ENCODE data around the gene SOSTDC1. TPM values are rescaled to one million over a fixed set of nuclear protein-coding genes. Genes with fewer than 3 reads are reported as not detected.

Gene SOSTDC1
- total RNA-seq, 1 donor from 2014 or later = not detected

- intact Hi-C loops (cut with micrococcal nuclease) = loop anchor here (5.0 kb wide), 1 partner anchor 1520 kb away; the partner anchor contains the start of gene SNX13
- Mint-ChIP-seq H3K9me3 (peaks cover 10% of the 10 kb centered on the region), H3K4me1 (ENCODE audit: low read depth) (peaks cover 17% of the 10 kb centered on the region), H3K27ac (no peak overlapping the region), H3K36me3 (ENCODE audit: low read depth) (peaks cover 3% of the 10 kb centered on the region), H3K4me3 (peak overlapping the region; percentile 66), H3K27me3 (ENCODE audit: insufficient read depth) (peaks cover 5% of the 10 kb centered on the region)
- DNase-seq (ENCODE audit: low spot score) = no peak
These were observed 43.5 kb downstream of the SOSTDC1 start for GRCh38 chr7:16422103-16422435.

- H3K4me1 Mint-ChIP-seq (ENCODE audit: low read depth) = peaks cover 22% of the 10 kb centered on the region
- peaks cover 4% of the 10 kb centered on the region for H3K27me3 Mint-ChIP-seq (ENCODE audit: insufficient read depth)
- peak within 1 kb of the TSS; percentile 82 for H3K27ac Mint-ChIP-seq
- intact Hi-C loops (cut with micrococcal nuclease) = loop anchor here (5.0 kb wide), 1 partner anchor 1521 kb away; the partner anchor contains the start of gene SNX13
- H3K36me3 Mint-ChIP-seq (ENCODE audit: low read depth) = peaks cover 3% of the 10 kb centered on the region
- DNase-seq (ENCODE audit: low spot score) = peak; percentile 16
- peaks cover 10% of the 10 kb centered on the region for H3K9me3 Mint-ChIP-seq
- H3K4me3 Mint-ChIP-seq = peak within 1 kb of the TSS; percentile 87
These were observed 44.0 kb downstream of the SOSTDC1 start, which contains the start of gene CRPPA for GRCh38 chr7:16421333-16422102. CRPPA (minus strand) TSS chr7:16421538; CDS start chr7:16421322, 216 bp downstream.

GRCh38 chr7:16420649-16421332, 44.7 kb downstream of the SOSTDC1 start:
- no peaks in the 10 kb centered on the region for H3K27me3 Mint-ChIP-seq (ENCODE audit: insufficient read depth)
- peak; percentile 80 for DNase-seq (ENCODE audit: low spot score)
- peak overlapping the region; percentile 87 for H3K4me3 Mint-ChIP-seq
- intact Hi-C loops (cut with micrococcal nuclease) = loop anchor here (1.0 to 5.0 kb wide), 4 partner anchors 145 to 1522 kb away; partner anchors contain the start of genes BZW2 and SNX13
- H3K9me3 Mint-ChIP-seq = peaks cover 10% of the 10 kb centered on the region
- peaks cover 3% of the 10 kb centered on the region for H3K36me3 Mint-ChIP-seq (ENCODE audit: low read depth)
- H3K4me1 Mint-ChIP-seq (ENCODE audit: low read depth) = peaks cover 22% of the 10 kb centered on the region
- H3K27ac Mint-ChIP-seq = peak overlapping the region; percentile 82

- no peak for DNase-seq (ENCODE audit: low spot score)
- Mint-ChIP-seq H3K4me1 (ENCODE audit: low read depth) (peaks cover 22% of the 10 kb centered on the region), H3K4me3 (peak overlapping the region; percentile 87), H3K27ac (peak overlapping the region; percentile 82), H3K27me3 (ENCODE audit: insufficient read depth) (no peaks in the 10 kb centered on the region), H3K36me3 (ENCODE audit: low read depth) (peaks cover 3% of the 10 kb centered on the region), H3K9me3 (peaks cover 10% of the 10 kb centered on the region)
- intact Hi-C loops (cut with micrococcal nuclease) = loop anchor here (1.0 to 5.0 kb wide), 4 partner anchors 145 to 1522 kb away; partner anchors contain the start of genes BZW2 and SNX13
These were observed 45.2 kb downstream of the SOSTDC1 start for GRCh38 chr7:16420329-16420648.

GRCh38 chr7:16419859-16420258, 45.7 kb downstream of the SOSTDC1 start:
- Mint-ChIP-seq H3K36me3 (ENCODE audit: low read depth) (peaks cover 3% of the 10 kb centered on the region), H3K4me1 (ENCODE audit: low read depth) (peaks cover 22% of the 10 kb centered on the region), H3K4me3 (peak overlapping the region; percentile 87), H3K27me3 (ENCODE audit: insufficient read depth) (no peaks in the 10 kb centered on the region), H3K9me3 (peaks cover 10% of the 10 kb centered on the region), H3K27ac (peak overlapping the region; percentile 82)
- DNase-seq (ENCODE audit: low spot score) = no peak
- intact Hi-C loops (cut with micrococcal nuclease) = loop anchor here (1.0 to 5.0 kb wide), 5 partner anchors 145 to 1522 kb away; partner anchors contain the start of genes AHR, BZW2 and SNX13

GRCh38 chr7:16419126-16419525, 46.4 kb downstream of the SOSTDC1 start:
- Mint-ChIP-seq H3K9me3 (peaks cover 10% of the 10 kb centered on the region), H3K4me1 (ENCODE audit: low read depth) (peaks cover 22% of the 10 kb centered on the region), H3K36me3 (ENCODE audit: low read depth) (peaks cover 3% of the 10 kb centered on the region), H3K4me3 (no peak overlapping the region), H3K27me3 (ENCODE audit: insufficient read depth) (peaks cover 2% of the 10 kb centered on the region), H3K27ac (peak overlapping the region; percentile 45)
- DNase-seq (ENCODE audit: low spot score) = no peak
- intact Hi-C loops (cut with micrococcal nuclease) = loop anchor here (2.0 kb wide), 1 partner anchor 880 kb away; the partner anchor contains the start of gene AHR

GRCh38 chr7:16417906-16418305, 47.6 kb downstream of the SOSTDC1 start:
- peaks cover 3% of the 10 kb centered on the region for H3K36me3 Mint-ChIP-seq (ENCODE audit: low read depth)
- no peak overlapping the region for H3K27ac Mint-ChIP-seq
- peaks cover 22% of the 10 kb centered on the region for H3K4me1 Mint-ChIP-seq (ENCODE audit: low read depth)
- peaks cover 2% of the 10 kb centered on the region for H3K27me3 Mint-ChIP-seq (ENCODE audit: insufficient read depth)
- H3K4me3 Mint-ChIP-seq = no peak overlapping the region
- H3K9me3 Mint-ChIP-seq = peaks cover 10% of the 10 kb centered on the region
- intact Hi-C loops (cut with micrococcal nuclease) = loop anchor here (2.0 kb wide), 1 partner anchor 881 kb away; the partner anchor contains the start of gene AHR
- no peak for DNase-seq (ENCODE audit: low spot score)

GRCh38 chr7:16416289-16417282, 49.0 kb downstream of the SOSTDC1 start:
- intact Hi-C loops (cut with micrococcal nuclease) = no loop called here
- peaks cover 3% of the 10 kb centered on the region for H3K36me3 Mint-ChIP-seq (ENCODE audit: low read depth)
- H3K27ac Mint-ChIP-seq = no peak overlapping the region

GRCh38 chr7:16412274-16413254, 53.0 kb downstream of the SOSTDC1 start:
- H3K36me3 Mint-ChIP-seq (ENCODE audit: low read depth) = no peaks in the 10 kb centered on the region
- DNase-seq (ENCODE audit: low spot score) = no peak
- H3K27me3 Mint-ChIP-seq (ENCODE audit: insufficient read depth) = peaks cover 2% of the 10 kb centered on the region
- intact Hi-C loops (cut with micrococcal nuclease) = no loop called here
- peaks cover 6% of the 10 kb centered on the region for H3K4me1 Mint-ChIP-seq (ENCODE audit: low read depth)
- H3K27ac Mint-ChIP-seq = no peak overlapping the region
- H3K9me3 Mint-ChIP-seq = no peaks in the 10 kb centered on the region
- H3K4me3 Mint-ChIP-seq = no peak overlapping the region

More at GRCh38 chr7:16416289-16417282, 49.0 kb downstream of the SOSTDC1 start:
- peaks cover 22% of the 10 kb centered on the region for H3K4me1 Mint-ChIP-seq (ENCODE audit: low read depth)
- peaks cover 10% of the 10 kb centered on the region for H3K9me3 Mint-ChIP-seq
- DNase-seq (ENCODE audit: low spot score) = no peak
- no peak overlapping the region for H3K4me3 Mint-ChIP-seq
- H3K27me3 Mint-ChIP-seq (ENCODE audit: insufficient read depth) = peaks cover 2% of the 10 kb centered on the region

All from activated T-helper 1 cell treated with anti-CD3 and anti-CD28 coated beads, Interleukin-12 subunit alpha, Interleukin-12 subunit beta, Interleukin-2, Interleukin-4 antibody, amounts not matched to agents 30 ng/mL and 10 ng/mL and 1 ng/mL, durations not matched to agents 14 hours and 24 hours and 36 hours (primary cell).